NCI-H1694 treated with DMSO at 0.1 percent for 48 hours (cell line): ENCODE results near the gene DCUN1D2.
"Not testable (repeated sequence)": the region's sequence is repeated elsewhere in the genome, so short reads cannot be mapped to it uniquely, and the experiment has no call there.

ENCODE experiments used
- DNase-seq: peaks from one replicate; lab custom pipeline; 2025; lab: John Stamatoyannopoulos, UW

The DCUN1D2 gene

DNA sequence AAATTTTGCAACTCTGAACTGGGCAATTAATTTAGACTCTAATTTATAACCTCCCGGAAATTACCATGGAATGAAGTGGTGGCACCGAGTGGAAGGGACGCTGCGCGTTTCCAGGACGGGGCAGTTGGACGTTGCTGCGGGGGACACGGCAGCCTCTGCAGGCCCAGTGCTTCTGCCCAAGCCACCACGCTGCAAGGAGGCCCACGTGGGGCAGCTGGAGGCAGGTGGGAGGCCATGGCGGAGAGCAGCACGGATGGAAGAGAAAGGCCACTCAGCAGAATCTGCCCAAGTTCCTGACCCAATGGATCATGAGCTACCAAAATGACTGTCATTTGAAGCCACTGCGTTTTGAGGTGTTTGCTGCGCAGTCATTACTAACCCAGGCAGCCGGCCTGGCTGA, 26.0 kb downstream of the DCUN1D2 start:
- no peak for DNase-seq

DNA sequence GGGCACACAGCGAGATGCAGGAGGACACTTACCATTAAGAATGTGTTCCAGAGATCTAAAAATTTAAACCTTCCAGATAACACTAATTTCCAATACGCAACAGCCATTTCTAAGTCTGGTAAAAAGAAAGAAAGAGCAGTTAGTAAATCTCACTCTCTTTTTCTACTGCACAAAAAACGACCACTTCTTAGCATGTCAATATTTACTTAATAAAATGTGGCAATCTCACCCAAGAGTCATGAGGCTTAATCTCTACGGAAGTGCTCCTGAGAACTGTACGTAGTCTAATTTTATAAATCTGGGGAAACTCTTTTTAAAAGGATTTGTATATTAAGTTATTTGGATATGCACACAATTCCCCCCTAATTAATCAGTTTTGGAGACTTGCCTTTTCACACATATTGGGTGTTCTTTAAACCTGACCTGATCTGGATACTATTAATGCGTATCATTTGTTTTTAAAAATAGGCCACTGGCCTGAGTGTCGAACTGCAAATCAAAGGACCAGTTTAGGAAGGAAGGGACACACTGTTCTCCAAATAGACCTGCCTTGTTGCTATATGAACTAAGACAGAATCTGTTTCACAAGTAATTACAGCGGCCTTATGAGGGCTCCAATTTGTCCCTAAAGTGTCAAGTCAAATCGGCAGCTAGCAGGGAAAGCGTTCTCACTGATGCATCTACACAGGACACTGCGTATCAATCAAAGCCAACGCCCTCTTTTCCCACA, 29.3 kb downstream of the DCUN1D2 start:
- DNase-seq: no peak

DNA sequence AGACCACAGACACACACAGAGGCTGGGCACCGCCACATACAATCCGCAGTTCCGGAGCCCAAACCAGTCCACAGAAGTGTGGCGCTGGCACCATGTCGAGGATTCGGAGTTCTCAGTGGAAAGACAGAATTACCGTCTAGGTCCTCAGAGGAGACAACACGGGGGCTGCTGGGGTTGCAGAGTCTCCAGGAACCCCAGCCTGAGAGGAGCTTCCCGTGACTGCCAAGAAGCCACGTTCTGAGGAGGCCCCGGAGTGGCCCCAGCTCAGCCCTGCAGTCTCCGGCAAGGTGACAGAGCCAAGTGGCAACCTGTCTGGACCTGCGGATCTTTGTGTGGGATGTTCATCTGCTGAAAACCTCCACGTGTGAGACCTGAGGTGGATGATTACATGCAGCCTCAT, 29.9 kb downstream of the DCUN1D2 start:
- no peak for DNase-seq

DNA sequence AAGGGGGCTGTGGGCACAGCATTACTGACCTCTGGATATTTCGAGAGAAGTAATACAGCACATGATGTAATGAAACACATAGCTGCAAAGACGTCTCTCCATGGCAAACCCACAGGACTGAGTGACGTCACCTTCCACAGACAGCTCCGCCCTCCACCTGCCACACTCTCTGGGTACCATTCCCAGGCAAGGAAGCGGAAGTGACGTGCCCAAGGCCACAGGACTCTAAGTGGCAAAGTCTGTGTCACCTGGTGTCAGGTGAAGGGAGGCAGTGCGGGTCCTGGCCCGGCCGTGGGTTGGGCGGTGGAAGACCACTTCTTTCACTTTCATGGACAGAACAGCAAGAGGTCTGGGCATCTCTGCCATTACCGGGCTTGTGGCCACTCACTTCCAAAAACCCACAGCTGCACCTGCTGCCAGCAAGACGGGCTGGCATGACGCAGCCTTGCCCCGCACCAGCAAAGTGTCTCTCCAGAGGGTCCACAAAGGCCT, 30.4 kb downstream of the DCUN1D2 start:
- DNase-seq: no peak

DNA sequence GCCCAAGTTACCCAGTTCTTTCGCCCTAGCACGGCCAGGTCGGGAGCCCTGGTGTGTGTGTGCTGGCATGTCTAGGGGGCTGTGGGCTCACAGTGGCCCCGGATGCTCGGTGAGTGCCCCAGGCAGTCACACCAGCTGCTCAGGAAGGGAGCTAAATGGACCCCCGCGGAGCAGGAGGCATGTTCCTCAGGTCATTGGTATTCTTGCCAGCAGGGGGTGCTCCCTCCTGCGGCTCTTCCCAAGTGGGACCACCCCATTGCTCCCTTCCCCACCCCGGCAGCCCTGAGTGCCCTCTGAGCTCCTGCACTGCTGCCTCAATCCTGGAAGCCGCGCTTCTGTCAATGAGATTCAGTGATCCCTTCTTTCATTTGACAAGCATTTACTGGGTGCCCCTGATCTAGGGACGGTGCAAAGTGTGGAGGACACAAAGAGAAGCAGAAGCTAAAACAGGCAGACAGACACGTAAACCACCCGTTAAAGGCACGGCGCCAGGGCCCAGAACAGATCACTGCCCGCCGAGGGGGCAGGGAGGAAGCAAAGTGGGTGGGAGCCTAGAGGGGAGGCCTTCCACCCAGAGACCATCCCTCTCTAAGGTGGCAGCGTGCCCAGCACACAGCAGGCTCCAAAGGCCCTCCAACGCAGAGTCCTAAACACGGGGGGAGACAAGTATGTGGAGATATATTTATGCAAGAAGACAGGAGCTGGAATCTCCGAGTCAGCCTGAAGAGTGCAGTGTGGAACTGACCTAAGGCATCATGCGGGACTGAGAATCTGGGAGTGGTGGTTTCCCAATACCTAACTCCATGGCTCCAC, 32.1 kb downstream of the DCUN1D2 start:
- peak; percentile 68 for DNase-seq

DNA sequence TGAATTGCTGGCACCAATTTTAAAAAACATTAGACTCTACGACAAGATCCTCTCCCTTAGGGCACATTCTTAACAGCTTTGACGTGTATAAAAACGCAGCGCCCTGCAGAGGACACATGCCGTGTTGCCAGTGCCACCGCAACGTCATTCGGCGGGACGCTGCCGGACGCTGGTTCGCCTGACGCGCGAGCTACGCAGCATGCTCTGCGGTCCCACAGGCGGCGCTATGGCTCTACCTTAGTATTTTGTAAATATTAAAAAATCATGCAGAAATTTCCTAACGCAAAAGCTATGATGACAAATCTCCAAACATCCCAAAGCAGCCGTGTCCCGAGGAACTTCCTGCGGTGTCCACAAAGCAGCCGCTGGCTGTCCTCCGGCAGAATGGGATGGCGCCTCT, 33.0 kb downstream of the DCUN1D2 start:
- no peak for DNase-seq

DNA sequence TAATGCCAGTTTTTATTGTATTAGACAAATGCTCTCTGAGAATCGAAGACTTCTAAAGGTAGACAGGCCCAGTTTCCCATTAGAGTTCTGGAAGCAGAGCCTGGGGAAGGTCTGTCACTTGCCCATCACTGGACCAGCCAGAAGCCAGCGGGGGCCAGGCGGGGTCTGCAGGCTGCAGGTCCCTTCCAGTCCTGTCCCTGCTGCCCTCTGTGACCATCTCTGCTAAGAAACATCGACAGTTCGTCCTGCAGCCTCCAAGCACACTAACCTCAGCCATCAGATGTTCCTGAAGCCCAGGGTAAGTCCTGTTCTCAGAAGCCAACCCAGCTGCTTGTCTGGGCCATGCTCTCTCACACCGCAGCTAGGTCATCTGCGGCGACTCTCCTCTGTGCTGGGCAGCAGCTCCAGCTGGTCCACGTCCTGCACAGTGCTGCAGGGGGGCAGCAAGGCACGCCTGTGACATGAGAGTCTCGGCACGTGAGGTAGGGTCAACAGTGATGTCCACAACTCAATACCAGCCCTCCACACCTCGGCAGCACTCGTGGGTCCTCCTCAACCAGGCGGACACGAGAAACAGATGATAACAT, 34.3 kb downstream of the DCUN1D2 start:
- no peak for DNase-seq

DNA sequence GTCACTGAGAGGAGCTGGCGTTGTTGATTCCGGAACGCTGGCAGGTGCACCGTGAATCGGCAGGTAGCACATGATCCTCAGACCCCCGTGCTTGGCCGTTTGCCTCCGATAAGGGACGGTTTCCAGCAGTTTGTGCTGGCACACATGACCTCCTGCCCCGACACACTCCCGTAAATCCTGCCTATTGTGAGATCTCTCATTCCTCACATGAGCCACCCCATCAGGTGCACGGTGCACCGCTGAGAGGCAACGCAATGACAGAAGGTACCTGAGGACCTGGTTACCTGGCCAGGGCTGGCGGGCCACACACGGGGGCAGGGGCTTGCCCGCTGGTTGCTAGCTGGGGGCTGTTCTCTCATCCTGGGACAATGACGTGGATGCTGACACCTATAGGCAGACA, 35.1 kb downstream of the DCUN1D2 start:
- no peak for DNase-seq

DNA sequence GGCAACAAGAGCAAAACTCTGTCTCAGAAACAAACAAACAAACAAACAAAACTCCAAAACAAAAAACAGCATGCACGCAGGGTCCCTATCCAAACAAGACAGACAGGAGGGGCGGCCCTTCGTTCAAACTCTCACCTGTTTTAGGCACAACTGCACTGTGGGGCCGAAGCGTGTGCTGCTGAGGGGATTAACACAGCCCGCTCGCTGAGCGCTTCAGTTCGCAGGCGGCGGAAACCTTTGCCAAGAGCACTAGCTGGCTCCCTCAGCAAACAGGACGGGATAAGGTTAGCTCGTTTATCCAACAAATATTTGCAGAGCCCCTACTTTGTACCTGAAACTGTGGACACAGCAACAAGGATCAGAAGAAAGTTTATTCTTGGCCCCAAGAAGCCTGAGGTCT, 35.6 kb downstream of the DCUN1D2 start:
- no peak for DNase-seq

DNA sequence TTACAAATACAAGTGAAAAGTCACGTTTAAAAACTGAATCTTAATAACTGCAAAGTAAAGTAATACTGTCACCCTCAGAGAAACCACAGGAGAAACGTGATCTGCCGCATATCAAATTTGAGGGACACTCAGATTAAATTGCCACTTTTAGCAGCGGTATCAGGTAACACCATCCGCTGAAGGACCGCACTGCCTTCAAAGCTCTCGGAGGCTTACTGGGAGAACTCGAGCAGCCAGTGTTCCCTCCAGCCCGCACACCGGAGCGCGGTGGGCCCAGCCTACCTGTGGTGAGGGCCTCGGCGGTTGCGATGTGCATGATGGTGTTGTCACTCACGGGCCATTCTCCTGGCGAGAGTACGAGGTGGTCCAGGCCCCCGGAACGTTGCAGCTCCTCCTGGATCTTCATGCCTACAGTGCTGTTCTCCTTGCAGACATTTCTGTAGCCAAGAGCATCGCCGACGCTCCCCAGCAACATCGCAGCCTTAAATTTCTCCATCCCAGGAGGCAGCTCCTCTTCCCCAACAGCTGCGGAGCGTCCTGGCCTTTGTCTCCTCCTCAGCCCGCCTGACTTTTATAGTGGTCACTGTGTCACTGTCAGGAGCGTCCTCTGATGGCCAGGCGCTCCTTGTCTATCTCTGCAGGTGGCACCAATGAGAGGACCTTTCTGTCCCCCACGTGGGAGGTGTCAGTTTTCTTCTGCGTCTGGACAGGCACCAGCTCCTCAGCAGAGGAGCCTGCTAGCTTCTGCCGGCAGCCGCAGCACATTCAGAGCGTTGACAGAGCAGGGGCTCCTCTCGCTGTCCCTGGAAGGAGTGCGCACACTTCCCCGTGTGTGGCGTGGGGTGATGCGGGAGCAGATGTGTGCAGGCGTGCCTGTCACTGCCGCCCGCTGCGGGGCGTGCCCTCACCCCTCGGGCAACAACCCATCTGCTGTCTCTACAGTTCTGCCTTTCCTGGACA, 37.3 kb downstream of the DCUN1D2 start, which contains the start of gene ADPRHL1:
ADPRHL1 (minus strand) TSS at position 547 of the 960 bp plus-strand sequence; CDS start at position 496, 51 bp downstream.
- no peak for DNase-seq

DNA sequence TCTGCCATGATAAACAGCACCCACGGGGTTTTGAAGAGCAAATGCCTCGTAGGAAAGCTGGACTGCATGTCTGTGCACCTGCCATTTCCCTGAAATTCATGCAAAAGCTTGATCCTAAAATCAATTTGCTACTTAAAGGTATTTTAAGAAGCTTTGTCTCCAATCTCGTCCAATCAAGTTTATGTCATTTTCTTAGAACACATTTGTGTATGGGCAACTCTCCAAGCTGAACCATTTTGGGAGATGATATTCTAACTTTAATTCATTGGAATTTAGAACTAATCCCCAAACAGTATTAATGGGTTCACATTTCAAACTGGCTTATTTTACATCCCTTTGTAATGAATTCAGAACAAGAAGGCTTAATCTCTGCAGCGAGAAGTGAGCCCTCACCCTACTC, 38.0 kb downstream of the DCUN1D2 start:
- DNase-seq: no peak

DNA sequence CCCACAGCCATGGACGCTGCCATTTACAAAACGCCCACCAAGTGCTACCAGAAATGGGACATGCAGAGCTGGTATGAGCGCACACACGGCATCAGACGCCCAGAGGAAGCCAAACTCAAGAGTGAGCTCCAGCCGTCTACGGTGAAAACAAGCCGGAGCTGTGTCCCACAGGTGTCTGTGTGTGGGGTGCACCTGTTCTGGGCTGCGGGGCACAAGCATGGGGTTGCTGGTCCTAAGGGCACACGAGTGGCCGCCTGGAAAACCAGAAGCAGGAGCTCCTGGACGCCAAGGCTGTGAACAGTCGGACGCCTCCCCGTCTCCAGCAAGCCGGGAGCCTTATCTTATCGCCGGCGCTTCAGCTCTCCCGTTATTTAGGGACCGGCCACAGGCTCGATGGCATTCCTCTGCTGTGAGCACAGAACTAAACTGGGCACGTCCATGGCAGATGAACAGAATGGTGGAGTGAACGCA, 38.5 kb downstream of the DCUN1D2 start:
- no peak for DNase-seq

DNA sequence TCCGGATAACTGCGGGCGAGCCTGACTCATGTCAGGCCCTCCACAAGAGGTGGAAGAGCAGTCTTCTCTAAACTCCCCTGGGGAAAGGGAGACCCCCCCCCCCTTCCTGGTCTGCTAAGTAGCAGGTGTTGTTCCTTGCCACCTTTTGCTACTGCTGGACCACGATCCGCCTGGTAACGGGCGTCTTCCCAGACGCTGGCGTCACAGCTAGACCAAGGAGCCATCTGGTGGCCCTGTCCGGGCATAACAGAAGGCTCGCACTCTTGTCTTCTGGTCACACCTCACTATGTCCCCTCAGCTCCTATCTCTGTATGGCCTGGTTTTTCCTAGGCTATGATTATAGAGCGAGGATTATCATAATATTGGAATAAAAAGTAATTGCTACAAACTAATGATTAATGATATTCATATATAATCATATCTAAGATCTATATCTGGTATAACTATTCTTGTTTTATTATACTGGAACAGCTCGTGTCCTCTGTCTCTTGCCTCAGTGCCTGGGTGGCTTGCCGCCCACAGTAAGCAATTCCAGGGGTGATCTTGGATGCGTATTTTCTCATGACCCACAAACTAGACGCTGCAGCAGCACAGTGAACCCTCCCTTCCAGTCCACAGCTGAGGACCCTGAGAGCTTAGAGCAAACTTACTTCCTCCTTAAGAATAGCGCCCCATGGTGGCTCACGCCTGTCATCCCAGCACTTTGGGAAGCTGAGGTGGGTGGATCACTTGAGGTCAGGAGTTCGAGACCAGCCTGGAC, 39.5 kb downstream of the DCUN1D2 start:
- DNase-seq: not testable (repeated sequence)

DNA sequence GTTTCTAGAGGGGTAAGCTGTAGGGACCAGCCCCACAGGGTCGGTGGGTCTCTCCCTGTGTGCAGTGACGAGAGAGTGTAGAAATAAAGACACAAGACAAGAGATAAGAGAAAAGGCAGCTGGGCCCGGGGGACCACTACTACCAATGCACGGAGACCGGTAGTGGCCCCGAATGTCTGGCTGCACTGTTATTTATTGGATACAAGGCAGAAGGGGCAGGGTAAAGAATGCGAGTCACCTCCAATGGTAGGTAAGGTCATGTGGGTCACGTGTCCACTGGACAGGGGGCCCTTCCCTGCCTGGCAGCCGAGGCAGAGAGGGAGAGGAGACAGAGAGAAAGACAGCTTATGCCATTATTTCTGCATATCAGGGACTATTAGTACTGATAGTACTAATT, 40.2 kb downstream of the DCUN1D2 start:
- not testable (repeated sequence) for DNase-seq

DNA sequence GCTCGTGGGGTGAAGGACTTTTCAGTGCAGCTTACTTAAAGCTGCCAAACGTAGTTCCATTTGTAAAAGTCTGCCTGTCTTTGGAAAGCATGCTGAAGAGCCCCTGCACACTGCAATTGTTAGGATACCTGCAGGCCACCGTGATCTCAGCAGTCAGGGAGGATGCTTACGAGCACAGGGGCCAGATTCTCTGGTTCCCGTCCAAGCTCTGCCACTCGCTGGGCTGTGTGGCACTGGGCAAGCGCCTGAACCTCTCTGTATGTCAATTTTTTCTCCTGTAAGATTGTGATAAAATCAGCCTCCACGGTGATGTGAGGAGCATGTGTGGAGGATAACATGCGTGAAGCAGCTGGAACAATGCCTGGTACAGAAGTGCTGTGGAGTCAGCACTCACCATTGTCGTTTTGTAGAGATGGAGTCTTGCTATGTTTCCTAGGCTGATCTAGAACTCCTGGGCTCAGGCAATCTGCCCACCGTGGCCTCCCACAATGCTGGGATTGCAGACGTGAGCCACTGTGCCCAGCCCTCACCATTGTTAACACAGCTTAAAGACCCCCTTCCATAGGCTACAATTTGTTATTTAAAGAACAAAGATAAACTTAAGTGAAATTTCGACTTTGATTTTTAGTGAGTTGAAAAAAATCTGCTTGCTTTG, 40.7 kb downstream of the DCUN1D2 start:
- DNase-seq: no peak

DNA sequence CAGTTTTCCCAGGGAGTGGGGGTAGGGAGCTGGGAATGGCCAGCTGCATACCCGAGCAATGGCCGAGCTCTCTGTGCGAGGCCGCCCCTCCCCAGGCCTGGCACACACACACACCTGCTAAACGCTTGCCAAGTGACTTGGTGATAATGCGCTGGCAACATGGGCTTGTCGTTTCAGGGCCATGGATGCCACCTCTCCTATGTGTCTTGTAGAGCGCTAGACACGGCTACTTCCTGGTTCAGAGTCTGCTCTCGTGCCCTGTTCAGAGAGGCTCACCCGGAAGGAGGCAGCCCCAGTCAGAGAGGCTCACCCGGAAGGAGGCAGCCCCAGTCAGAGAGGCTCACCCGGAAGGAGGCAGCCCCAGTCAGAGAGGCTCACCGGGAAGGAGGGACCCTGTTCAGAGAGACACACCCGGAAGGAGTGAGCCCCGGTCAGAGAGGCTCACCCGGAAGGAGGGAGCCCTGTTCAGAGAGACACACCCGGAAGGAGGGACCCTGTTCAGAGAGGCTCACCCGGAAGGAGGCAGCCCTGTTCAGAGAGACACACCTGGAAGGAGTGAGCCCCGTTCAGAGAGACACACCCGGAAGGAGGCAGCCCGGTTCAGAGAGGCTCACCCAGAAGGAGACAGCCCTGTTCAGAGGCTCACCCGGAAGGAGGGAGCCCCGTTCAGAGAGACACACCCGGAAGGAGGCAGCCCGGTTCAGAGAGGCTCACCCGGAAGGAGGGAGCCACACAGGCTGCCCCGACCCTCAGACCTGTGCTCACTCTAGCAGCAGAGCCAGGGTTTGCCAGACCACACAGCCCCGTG, 41.4 kb downstream of the DCUN1D2 start:
- peak; percentile 94 for DNase-seq

DNA sequence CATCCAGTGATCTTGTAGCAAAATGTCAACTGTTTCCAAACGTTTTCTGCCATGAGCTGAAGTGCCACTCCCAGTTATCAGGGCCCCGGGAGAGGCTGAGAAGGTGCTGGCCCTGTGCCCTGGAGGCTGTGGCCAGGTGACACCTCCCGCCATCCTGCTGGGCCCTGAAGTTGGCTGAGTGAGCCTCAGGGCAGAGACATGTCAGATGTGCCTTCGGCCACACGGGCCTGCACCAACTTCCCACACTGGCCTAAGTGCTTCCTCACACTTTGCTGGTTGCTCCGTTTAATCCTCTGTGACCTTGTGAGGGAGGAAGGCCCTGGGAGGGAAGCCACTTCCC, 42.0 kb downstream of the DCUN1D2 start:
- no peak for DNase-seq

DNA sequence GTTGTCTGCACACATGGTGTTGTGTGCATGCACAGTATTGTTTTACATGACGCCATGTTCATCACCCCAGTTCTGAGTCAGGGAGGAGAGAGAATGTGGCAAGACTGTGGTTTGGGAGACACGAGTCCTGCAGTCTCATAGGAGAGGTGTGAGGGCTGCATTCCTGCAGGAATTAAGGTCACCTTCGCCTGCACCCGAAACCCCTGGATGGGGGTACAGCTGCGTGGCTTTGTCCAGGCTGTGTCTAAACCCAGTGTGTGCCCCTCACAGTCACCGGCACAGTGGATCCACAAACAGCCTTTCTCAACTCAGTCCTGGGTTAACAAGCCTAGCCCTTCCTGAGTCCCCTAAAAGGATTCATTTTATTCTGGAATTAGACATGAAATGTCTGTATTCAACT, 42.9 kb downstream of the DCUN1D2 start:
- DNase-seq: no peak

DNA sequence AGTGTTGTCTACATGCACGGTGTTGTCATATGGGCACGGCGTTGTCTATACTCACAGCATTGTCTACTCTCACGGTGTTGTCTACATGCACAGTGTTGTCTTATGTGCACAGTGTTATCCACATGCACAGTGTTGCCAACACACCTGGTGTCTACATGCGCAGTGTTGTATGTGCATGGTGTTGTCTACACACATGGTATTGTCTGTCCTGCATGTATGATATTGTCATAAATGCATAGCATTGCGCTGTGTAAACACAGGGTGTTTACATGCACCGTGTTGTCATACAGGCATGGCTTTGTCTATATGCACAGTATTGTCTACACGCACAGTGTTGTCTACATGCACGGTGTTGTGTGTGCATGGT, 44.0 kb downstream of the DCUN1D2 start:
- no peak for DNase-seq
